Activated naive CD4-positive, alpha-beta T cell treated with Interleukin-2 at 50 U/mL for 16 hours (primary cell): ENCODE measurements around the gene PDGFA.

Experiments used
- DNase-seq: peaks from one replicate; pipeline ENCODE4 v3.0.0-alpha.2; 2020

PDGFA gene

GRCh38 chr7:457814-458510, 61.7 kb downstream of the PDGFA start:
- DNase-seq: no peak

GRCh38 chr7:455110-455928, 64.3 kb downstream of the PDGFA start:
- no peak for DNase-seq

- no peak for DNase-seq
Observed at GRCh38 chr7:454356-455109, 65.1 kb downstream of the PDGFA start.

- DNase-seq: no peak
Observed at GRCh38 chr7:453597-454306, 65.9 kb downstream of the PDGFA start.

GRCh38 chr7:452791-453455, 66.7 kb downstream of the PDGFA start:
- DNase-seq: no peak

- DNase-seq: no peak
Observed at GRCh38 chr7:452226-452751, 67.4 kb downstream of the PDGFA start.

GRCh38 chr7:451255-452225, 68.1 kb downstream of the PDGFA start:
- no peak for DNase-seq

GRCh38 chr7:450741-451140, 68.9 kb downstream of the PDGFA start:
- no peak for DNase-seq

- DNase-seq: no peak
Observed at GRCh38 chr7:450036-450435, 69.6 kb downstream of the PDGFA start.

GRCh38 chr7:449324-450019, 70.2 kb downstream of the PDGFA start:
- DNase-seq: no peak

GRCh38 chr7:447523-447922, 72.1 kb downstream of the PDGFA start:
- DNase-seq: no peak
